Sigmoid colon (tissue), 7 donors: ENCODE data around the gene DEPDC7. TPM values are rescaled to one million over a fixed set of nuclear protein-coding genes. Genes with fewer than 3 reads are reported as not detected.

Source experiments
- DNase-seq: peaks from one replicate; pipeline ENCODE4 v3.0.0-alpha.2; 2019
- H3K27ac ChIP-seq, 4 donors: fragments of 200-600 bp; sonication (generic); one replicate each; pipeline ENCODE4 v1.5.1; 2016 to 2019; ENCODE audit warnings: mild to moderate bottlenecking in 1 of 4
- H3K27me3 ChIP-seq, 3 donors: fragments of 200-600 bp; sonication (generic); one replicate each; pipeline ENCODE4 v1.5.1; 2019; ENCODE audit warnings: mild to moderate bottlenecking in 1 of 3
- H3K36me3 ChIP-seq, 4 donors: fragments of 200-600 bp; sonication (generic); one replicate each; pipeline ENCODE4 v1.5.1; 2016 to 2019
- H3K4me1 ChIP-seq, 4 donors: fragments of 200-600 bp; sonication (generic); one replicate each; pipeline ENCODE4 v1.5.1; 2017 to 2019
- H3K4me3 ChIP-seq, 4 donors: fragments of 200-600 bp; sonication (generic); one replicate each; pipeline ENCODE4 v1.5.1; 2017 to 2019; ENCODE audit warnings: mild to moderate bottlenecking in 2 of 4, moderate library complexity in 1 of 4
- H3K9me3 ChIP-seq, 4 donors: fragments of 200-600 bp in 3 of 4; sonication (generic) in 3 of 4; one replicate each; pipeline versions ENCODE4 v1.5.1 to v1.6.1; 2013 to 2019
- EP300 ChIP-seq, 4 donors: sonication (generic); formaldehyde crosslinking; IDR thresholded peaks; one replicate each; pipeline ENCODE4 v1.6.1; 2017; ENCODE audit warnings: antibody characterized with exemption in 4 of 4
- POLR2A ChIP-seq, 2 donors: fragments of 450-650 bp; IDR thresholded peaks; one replicate each; pipeline ENCODE4 v1.6.1; 2016; ENCODE audit warnings: antibody characterized with exemption in 2 of 2, mild to moderate bottlenecking in 2 of 2, moderate library complexity in 2 of 2
- POLR2AphosphoS5 ChIP-seq, 4 donors: sonication (generic); formaldehyde crosslinking; IDR thresholded peaks; one replicate each; pipeline ENCODE4 v1.6.1; 2017; ENCODE audit warnings: antibody characterized with exemption in 4 of 4
- WGBS, 2 donors: extraction: QIAGEN DNeasy Blood & Tissue Kit; methylation state at CpG; one replicate each; pipeline ENCODE4 v1.1.7; 2013; 5-methylcytosine and 5-hydroxymethylcytosine counted together
- intact Hi-C: fragments of 100-400 bp; cut with DNase I; formaldehyde crosslinking; loops from one replicate; pipeline ENCODE4 v1.15.1; 2023
- polyA plus RNA-seq, 3 donors: library from polyadenylated mRNA; stranded (reverse); fragments of 200-250 nt; gene quantifications; one replicate each; pipeline ENCODE4 v1.2.3, GENCODE V29; 2013
- total RNA-seq, 4 donors: library from RNA; depleted of rRNA; stranded (reverse); fragments of >200 nt; gene quantifications; one replicate each; pipeline ENCODE4 v1.1.0, GENCODE V29; 2016
- TF ChIP-seq, protein P1 (sequence below), 4 experiments: fragments of 450-650 bp in 3 of 4; fragments of 200-600 bp in 1 of 4; IDR thresholded peaks; one replicate each; pipeline ENCODE4 v1.5.1; 2016 to 2019; ENCODE audit warnings: antibody characterized with exemption in 4 of 4, mild to moderate bottlenecking in 3 of 4, moderate library complexity in 2 of 4
- donor health status: healthy with polysubstance abuse.
- donor health status: Bipolar disorder and iron deficiency.
- donor health status: healthy.

Gene DEPDC7
- total and polyA plus RNA-seq, 7 donors = 2.0 to 7.5 (median 3.8) TPM

DNA sequence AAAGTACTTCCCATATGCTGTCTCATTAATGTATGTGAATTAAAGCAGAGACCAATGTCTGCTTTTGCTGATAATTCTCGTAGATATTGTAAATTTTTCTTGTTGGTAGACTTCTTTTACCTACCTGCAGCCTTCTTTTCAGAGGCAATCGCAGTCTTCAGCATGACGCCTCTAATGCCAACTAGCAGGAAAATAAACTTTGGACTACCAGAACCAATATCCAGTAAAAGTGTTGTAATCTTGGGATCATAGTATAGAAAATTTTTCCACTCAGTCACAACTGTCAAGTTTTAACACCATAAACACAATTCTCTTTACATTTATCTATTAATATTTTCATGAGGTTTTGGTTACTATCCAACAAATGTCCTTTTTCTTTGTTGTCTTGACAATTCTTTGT lies 2.3 kb downstream of the DEPDC7 start:
- no peak overlapping the region for H3K4me3 ChIP-seq
- no peak for DNase-seq
- intact Hi-C loops = loop anchor here (10.0 kb wide), 1 partner anchor 53 kb away; no protein-coding TSS in a partner anchor
- no peak overlapping the region for H3K27ac ChIP-seq
- WGBS, 2 donors = 82 to 90% methylated on average over 3 of the region's 3 CpGs
- TF ChIP-seq EP300 (IDR thresholded peaks at IDR 0.05) (no peak), POLR2A (IDR thresholded peaks at IDR 0.05) (no peak), POLR2AphosphoS5 (IDR thresholded peaks at IDR 0.05) (no peak)
- TF ChIP-seq, protein P1, sequence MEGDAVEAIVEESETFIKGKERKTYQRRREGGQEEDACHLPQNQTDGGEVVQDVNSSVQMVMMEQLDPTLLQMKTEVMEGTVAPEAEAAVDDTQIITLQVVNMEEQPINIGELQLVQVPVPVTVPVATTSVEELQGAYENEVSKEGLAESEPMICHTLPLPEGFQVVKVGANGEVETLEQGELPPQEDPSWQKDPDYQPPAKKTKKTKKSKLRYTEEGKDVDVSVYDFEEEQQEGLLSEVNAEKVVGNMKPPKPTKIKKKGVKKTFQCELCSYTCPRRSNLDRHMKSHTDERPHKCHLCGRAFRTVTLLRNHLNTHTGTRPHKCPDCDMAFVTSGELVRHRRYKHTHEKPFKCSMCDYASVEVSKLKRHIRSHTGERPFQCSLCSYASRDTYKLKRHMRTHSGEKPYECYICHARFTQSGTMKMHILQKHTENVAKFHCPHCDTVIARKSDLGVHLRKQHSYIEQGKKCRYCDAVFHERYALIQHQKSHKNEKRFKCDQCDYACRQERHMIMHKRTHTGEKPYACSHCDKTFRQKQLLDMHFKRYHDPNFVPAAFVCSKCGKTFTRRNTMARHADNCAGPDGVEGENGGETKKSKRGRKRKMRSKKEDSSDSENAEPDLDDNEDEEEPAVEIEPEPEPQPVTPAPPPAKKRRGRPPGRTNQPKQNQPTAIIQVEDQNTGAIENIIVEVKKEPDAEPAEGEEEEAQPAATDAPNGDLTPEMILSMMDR (IDR thresholded peaks at IDR 0.05) = no peak
- H3K9me3 ChIP-seq = no peaks in the 10 kb centered on the region
- no peaks in the 10 kb centered on the region for H3K36me3 ChIP-seq
- H3K4me1 ChIP-seq = peaks cover 0 to 22% (median 10%) of the 10 kb centered on the region in 4 donors
- H3K27me3 ChIP-seq = no peaks in the 10 kb centered on the region

DNA sequence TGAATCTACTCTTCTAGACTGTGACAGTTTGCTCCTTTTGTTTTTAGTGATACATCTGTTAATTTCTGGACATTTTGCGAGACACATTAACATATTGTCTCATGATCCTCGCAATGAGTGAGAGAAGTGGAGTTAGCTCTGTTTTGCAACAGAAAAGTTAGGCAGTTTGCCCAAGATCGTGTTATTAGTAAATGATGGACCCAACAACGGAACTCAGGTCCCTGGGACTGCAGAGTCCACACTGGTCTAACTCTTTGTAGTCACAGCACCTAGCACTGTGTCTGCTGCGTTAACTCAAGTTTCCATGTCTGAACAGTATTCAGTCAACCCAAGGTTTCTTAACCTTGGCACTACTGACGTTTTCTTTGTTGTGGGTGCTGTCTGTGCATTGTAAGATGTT lies 3.2 kb downstream of the DEPDC7 start:
- no peak overlapping the region for H3K27ac ChIP-seq
- no peaks in the 10 kb centered on the region for H3K36me3 ChIP-seq
- H3K4me3 ChIP-seq = no peak overlapping the region
- no peaks in the 10 kb centered on the region for H3K27me3 ChIP-seq
- intact Hi-C loops = loop anchor here (10.0 kb wide), 1 partner anchor 54 kb away; no protein-coding TSS in a partner anchor
- H3K4me1 ChIP-seq = peaks cover 0 to 22% (median 10%) of the 10 kb centered on the region in 4 donors
- no peaks in the 10 kb centered on the region for H3K9me3 ChIP-seq
- no peak for DNase-seq
- no peak for TF ChIP-seq POLR2A (IDR thresholded peaks at IDR 0.05)
- TF ChIP-seq, protein P1 (IDR thresholded peaks at IDR 0.05) = no peak
- 88 to 89% methylated on average over 6 of the region's 6 CpGs for WGBS, 2 donors

DNA sequence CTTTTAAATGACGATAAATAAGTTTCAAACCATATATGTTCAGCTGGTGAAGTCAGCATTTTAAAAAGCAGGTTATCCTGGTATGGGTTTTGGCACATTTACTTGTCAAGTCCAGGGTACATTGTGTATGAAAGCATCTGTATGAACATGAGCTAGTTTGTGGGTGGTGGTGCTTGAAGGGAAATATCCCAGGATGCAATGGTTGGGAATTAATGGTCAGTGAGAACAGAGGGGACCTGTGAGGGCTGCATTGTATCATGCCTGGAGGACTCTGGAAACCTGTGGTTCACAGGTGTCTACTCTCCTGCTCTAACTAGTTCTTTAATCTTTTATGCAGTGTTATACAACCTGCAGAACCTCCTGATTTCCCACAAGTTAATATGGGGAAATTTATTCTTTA lies 5.8 kb downstream of the DEPDC7 start:
- WGBS, 2 donors = 94 to 99% methylated on average over 1 of the region's 1 CpG
- intact Hi-C loops = no loop called here

DNA sequence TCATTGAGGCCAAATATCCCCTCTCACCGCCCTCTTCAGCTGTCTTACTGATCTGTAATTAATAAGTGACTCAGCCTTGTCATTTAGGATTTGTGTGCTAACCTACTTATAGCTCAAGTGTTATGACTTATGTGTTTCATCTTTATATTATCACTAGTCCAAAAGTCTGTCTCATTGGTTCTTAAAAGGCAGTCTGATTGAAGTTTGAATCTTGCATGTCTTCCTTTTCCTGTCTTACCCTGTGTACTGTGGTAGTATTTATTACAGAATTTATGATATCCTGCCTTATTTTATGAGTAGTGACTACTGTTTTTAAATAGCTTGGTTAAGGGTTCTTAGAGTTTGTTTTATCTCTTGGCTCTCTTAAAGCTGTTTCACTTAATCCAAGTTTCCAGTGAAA lies 6.3 kb downstream of the DEPDC7 start:
- Histone ChIP-seq H3K4me3 (no peak overlapping the region), H3K27me3 (no peaks in the 10 kb centered on the region), H3K4me1 (peaks cover 0 to 14% (median 2%) of the 10 kb centered on the region in 4 donors), H3K27ac (no peak overlapping the region), H3K9me3 (no peaks in the 10 kb centered on the region), H3K36me3 (peaks cover 0 to 2% (median 0%) of the 10 kb centered on the region in 4 donors)
- 44 to 68% methylated on average over 1 of the region's 1 CpG for WGBS, 2 donors
- intact Hi-C loops = no loop called here
- no peak for DNase-seq
- TF ChIP-seq POLR2A (IDR thresholded peaks at IDR 0.05) (no peak), EP300 (IDR thresholded peaks at IDR 0.05) (no peak), POLR2AphosphoS5 (IDR thresholded peaks at IDR 0.05) (no peak)
- TF ChIP-seq, protein P1 (IDR thresholded peaks at IDR 0.05) = no peak

More for the DNA sequence above, 5.8 kb downstream of the DEPDC7 start:
- H3K4me3 ChIP-seq = no peak overlapping the region
- no peak for DNase-seq
- H3K36me3 ChIP-seq = no peaks in the 10 kb centered on the region
- TF ChIP-seq POLR2A (IDR thresholded peaks at IDR 0.05) = no peak
- TF ChIP-seq EP300 (IDR thresholded peaks at IDR 0.05) = no peak
- no peak for TF ChIP-seq POLR2AphosphoS5 (IDR thresholded peaks at IDR 0.05)
- H3K27ac ChIP-seq = no peak overlapping the region
- H3K27me3 ChIP-seq = no peaks in the 10 kb centered on the region
- H3K9me3 ChIP-seq = no peaks in the 10 kb centered on the region
- H3K4me1 ChIP-seq = peaks cover 0 to 19% (median 6%) of the 10 kb centered on the region in 4 donors

DNA sequence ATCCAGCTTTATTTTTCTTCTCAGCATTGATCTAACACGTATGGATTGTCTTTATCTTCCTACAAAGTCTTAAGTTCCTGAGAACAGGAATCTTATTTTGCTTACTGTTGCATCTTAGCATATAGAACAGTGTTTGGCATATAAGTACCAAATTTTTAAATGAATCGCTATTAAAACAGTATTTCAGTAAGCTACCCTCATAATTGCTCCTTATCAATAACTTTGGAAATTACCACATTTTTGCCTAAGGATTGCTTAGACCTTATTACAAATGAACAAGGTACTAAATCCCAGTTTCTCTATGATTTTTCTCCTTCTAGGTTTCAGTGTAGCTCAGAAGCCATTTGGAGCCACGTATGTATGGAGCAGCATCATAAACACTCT lies 9.7 kb downstream of the DEPDC7 start:
- DNase-seq = no peak
- Histone ChIP-seq H3K4me1 (peaks cover 0 to 9% (median 0%) of the 10 kb centered on the region in 4 donors), H3K36me3 (peaks cover 0 to 7% (median 0%) of the 10 kb centered on the region in 4 donors), H3K27me3 (no peaks in the 10 kb centered on the region), H3K4me3 (no peak overlapping the region), H3K27ac (no peak overlapping the region), H3K9me3 (no peaks in the 10 kb centered on the region)
- intact Hi-C loops = no loop called here
- WGBS, 2 donors = 85 to 88% methylated on average over 3 of the region's 3 CpGs
- TF ChIP-seq POLR2AphosphoS5 (IDR thresholded peaks at IDR 0.05) = no peak
- no peak for TF ChIP-seq POLR2A (IDR thresholded peaks at IDR 0.05)
- TF ChIP-seq EP300 (IDR thresholded peaks at IDR 0.05) = no peak

DNA sequence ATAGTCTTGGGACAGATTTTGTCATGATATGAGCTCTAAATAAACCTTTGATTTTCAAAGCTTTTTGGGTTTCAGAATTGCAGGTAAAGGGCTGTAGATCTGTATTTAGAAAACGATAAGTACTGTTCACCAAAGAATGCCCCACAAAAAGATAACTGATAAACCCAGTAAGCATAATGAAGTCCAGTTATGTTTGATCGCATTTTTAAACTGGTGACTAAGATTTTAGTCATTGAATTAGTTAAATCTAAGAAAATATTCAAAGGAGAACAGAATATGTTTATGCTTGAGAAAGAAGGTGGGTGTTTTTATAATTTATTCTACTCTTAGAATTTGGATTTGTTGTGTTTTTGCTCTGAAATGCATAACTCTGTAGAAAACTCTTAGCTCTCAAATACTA lies 11.6 kb downstream of the DEPDC7 start:
- H3K4me3 ChIP-seq = no peak overlapping the region
- H3K9me3 ChIP-seq = no peaks in the 10 kb centered on the region
- intact Hi-C loops = no loop called here
- H3K27me3 ChIP-seq = no peaks in the 10 kb centered on the region
- WGBS, 2 donors = 88 to 91% methylated on average over 2 of the region's 2 CpGs
- H3K27ac ChIP-seq = no peak overlapping the region
- peaks cover 0 to 5% (median 0%) of the 10 kb centered on the region in 4 donors for H3K4me1 ChIP-seq
- DNase-seq = no peak
- H3K36me3 ChIP-seq = peaks cover 0 to 7% (median 0%) of the 10 kb centered on the region in 4 donors
- no peak for TF ChIP-seq POLR2AphosphoS5 (IDR thresholded peaks at IDR 0.05)
- TF ChIP-seq EP300 (IDR thresholded peaks at IDR 0.05) = no peak
- TF ChIP-seq, protein P1 (IDR thresholded peaks at IDR 0.05) = no peak
- no peak for TF ChIP-seq POLR2A (IDR thresholded peaks at IDR 0.05)
